ACHN (cell line): ENCODE results near the gene TMEM131L.
"Not testable (repeated sequence)": the region's sequence is repeated elsewhere in the genome, so short reads cannot be mapped to it uniquely, and the experiment has no call there.

ENCODE experiments used
- DNase-seq: peaks from one replicate; pipeline ENCODE4 v3.0.0-alpha.2; 2015
- in situ Hi-C: cut with HindIII; loops from 2 replicates; pipeline ENCODE4 v1.10.0; 2017; ENCODE audit warnings: low sequenced_read_pairs, low pct_ligation_motif_present, low pct_unique_long_range_greater_than_20kb

TMEM131L gene

GRCh38 chr4:153494562-153494961 lies 28.4 kb downstream of the TMEM131L start:
- no peak for DNase-seq
- in situ Hi-C loops = no loop called here

- in situ Hi-C loops = no loop called here
- no peak for DNase-seq
Measured at GRCh38 chr4:153495480-153496193, 29.5 kb downstream of the TMEM131L start.

DNA sequence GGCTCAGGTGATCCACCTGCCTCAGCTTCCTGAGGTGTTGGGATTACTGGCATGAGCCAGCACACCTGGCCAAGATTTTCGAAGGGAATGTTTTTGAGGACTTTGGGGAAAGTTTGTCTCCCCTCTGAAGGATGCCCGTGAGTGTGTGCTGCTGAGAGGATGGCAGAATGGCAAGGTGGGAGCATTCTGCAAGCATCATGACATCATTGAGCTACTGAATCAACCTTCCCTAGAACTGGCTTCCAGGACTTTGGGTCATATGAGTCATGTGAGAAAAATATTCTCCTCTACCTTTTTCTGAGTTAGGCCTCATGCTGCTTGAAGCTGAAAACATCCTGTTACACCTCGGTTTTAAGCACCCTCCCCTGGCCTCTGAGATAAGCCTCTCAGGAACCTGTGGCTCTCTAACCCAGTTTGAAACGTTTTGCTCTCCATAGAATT lies 31.0 kb downstream of the TMEM131L start:
- in situ Hi-C loops = no loop called here
- DNase-seq = no peak

GRCh38 chr4:153497988-153498967 lies 32.1 kb downstream of the TMEM131L start:
- in situ Hi-C loops = no loop called here

GRCh38 chr4:153499005-153499404 lies 32.8 kb downstream of the TMEM131L start:
- DNase-seq = no peak
- in situ Hi-C loops = no loop called here

More at GRCh38 chr4:153497988-153498967, 32.1 kb downstream of the TMEM131L start:
- DNase-seq = no peak

GRCh38 chr4:153501578-153501977 lies 35.4 kb downstream of the TMEM131L start:
- in situ Hi-C loops = no loop called here
- no peak for DNase-seq

- in situ Hi-C loops = no loop called here
Measured at GRCh38 chr4:153502584-153502983, 36.4 kb downstream of the TMEM131L start.

DNA sequence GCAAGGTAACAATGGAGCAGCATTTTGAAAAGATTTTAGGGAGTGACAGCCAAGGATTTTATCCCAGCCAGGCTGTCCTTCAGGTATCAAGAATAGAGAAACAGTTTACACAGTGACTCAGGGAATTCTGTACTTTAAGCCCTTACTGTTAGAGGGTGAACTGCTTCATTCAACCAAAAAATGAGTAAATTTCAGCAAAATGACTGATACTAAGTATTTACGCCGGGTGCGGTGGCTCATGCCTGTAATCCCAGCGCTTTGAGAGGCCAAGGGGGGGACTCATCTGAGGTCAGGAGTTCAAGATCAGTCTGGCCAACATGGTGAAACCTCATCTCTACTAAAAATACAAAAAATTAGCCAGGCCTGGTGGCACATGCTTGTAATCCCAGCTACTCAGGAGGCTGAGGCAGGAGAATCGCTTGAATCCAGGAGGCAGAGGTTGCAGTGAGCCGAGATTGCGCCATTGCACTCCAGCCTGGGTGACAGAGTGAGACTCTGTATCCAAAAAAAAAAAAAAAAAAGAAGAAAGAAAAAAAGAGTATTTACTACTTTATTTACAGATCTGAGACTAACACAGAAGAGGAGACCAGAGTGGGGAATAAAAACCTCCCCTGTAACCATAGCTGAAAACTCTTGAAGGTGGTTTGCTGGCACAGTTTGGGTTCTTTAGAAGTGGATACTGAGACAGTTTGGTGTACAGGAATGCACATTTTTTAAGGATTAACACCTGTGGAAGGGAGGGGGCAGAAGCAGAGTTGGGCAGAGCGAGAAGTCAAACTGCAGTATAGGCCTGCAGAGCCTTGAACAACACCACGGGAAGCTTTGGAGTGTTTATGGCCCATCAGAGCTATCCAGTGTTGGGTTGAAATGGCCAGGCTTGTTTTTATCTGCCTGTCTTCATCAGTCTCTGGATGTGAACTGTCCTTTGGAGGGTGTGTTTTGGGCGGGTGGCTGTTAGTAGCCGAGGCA lies 40.5 kb downstream of the TMEM131L start:
- in situ Hi-C loops = no loop called here
- DNase-seq = no peak

More at GRCh38 chr4:153502584-153502983, 36.4 kb downstream of the TMEM131L start:
- DNase-seq = no peak

DNA sequence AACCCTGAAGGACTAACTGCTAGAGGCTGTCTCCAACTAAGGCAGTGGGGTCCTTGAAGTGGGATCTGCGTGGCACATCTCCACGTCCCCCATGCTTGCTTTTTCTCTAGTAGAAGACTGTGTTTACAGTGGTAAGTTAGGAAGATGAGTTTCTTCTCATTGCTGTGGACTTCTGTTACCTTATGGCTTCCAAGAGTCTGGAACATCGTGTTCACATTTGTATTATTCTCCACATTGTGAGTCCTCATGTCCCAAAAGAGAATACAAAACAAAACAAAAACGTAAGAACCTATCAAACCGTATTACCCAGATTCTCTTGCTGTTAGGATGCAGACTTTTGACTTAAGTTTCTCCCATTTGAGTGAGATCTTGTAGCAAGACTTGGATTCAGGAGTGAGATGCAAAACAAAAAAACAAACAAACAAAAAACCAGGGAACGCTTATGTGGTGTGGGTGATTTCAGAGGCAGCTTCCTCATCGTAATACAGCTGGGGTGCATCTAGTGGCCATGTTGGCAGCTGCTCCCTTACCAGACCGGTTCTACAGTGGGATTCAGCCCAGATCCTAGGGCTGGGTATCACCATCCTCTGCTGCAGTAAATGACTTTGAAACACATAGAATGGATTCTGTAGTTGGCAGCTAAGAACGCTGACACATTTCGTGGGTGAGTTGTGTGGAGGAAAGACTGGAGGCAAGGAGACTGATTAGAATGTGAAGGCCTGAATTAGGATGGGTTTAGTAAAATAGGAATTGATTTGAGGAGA lies 41.3 kb downstream of the TMEM131L start:
- in situ Hi-C loops = no loop called here
- DNase-seq = no peak

DNA sequence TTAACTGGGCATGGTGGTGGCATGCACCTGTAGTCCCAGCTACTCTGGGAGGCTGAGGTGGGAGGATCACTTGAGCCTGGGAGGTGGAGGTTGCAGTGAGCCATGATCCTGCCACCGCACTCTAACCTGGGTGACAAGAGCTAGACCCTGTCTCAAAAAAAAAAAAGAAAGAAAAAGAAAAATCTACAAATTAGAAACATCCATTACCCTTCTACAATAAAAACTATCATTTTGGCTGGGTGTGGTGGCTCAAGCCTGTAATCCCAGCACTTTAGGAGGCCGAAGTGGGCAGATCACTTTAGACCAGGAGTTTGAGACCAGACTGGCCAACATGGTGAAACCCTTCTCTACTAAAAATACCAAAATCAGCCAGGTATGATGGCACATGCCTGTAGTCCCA lies 43.1 kb downstream of the TMEM131L start:
- DNase-seq, in situ Hi-C loops: not testable (repeated sequence)

GRCh38 chr4:153509724-153510123 lies 43.6 kb downstream of the TMEM131L start:
- DNase-seq = no peak
- in situ Hi-C loops = no loop called here

DNA sequence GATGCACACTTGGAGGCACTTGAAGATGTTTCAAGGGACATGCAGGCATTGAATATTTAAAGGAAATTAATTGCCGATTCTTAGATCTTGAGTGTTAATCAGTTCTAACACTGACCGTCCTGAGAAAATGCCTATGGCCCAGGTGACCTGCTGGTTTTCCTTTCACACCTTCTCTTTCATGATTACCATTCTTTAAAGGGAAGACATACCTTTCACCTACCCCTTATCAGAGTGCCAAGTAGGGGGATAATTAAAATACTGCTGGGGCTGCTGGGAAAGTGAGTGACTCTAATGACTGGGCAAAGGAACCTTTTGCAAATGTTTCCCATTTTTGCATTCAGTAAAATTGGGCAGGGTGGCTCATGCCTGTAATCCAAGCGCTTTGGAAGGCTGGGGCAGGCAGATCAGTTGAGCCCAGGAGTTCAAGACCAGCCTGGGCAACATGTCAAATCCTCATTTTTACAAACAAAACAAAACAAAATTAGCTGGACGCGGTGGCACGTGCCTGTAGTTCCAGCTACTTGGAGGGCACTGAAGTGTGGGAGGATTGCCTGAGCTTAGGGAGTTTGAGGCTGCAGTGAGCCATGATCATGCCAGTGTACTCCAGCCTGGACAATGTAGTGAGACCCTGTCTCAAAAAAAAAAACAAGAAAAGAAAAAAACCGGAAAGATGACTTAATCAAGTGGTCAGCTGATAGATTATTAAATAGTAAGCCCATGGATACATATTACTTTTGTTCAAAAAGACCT lies 44.3 kb downstream of the TMEM131L start:
- no peak for DNase-seq
- in situ Hi-C loops = no loop called here

DNA sequence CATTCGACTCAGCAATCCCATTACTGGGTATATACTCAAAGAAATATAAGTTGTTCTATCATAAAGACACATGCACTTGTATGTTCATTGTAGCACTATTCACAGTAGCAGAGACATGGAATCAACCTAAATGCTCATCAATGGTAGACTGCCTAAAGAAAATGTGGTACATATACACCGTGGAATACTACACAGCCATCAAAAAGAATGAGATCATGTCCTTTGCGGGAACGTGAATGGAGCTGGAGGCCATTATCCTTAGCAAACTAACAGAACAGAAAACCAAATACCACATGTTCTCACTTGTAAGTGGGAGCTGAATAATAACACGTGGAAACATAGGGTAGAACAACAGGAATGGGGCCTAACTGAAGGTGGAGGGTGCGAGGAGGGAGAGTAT lies 44.9 kb downstream of the TMEM131L start:
- no peak for DNase-seq
- in situ Hi-C loops = no loop called here

DNA sequence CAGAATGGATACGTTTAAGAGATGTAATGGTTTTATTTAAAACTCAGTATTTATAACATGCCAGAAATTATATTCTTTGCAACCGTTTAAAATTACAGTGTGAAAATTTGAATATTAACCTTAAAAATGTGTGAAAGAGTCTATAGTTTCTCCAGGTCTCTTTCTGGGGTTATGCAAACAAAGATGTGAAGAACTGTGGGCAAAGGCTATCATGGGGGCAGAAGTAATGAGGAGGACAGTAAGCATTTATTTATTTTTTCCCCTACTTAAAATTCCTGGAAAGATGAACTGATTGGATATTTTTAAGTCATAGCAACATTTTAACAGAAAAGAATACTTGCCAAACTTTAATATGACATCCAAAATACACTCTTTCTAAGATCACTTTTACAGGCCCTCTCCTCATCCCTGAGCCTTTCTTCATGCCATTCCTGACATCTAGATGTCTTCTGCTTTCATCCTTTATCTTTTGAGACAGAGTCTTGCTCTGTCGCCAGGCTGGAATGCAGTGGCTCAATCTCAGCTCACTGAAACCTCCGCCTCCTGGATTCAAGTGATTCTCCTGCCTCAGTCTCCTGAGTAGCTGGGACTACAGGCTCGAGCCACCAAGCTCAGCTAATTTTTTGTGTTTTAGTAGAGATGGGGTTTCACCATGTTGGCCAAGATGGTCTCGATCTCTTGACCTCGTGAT lies 46.1 kb downstream of the TMEM131L start:
- DNase-seq = no peak
- in situ Hi-C loops = no loop called here

DNA sequence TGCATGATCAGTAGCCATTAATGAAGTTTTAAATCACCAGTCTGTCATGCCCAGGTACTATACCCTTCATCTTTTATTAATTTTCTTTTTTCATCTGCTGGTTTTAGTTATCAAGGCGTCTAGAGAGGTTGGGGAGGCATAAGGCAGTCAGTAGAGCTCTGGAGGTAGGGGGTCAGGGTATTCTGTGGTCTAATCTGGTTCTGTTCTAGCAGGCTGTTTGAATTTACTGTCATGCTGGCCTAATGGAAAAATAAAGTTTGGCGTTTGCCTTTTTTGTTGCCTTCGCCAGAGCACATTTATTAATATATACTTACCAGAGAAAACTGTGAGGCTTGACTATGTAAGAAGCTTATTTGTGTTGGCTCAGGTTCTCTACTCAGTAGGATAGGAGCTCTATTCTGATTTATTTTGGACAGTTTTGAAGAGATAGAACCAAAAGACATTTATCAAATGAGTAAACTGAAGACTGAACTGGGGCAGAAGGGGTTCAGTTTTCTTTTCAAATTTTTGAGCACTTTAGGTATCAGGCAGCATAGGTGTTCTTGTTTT lies 46.9 kb downstream of the TMEM131L start:
- DNase-seq = no peak
- in situ Hi-C loops = no loop called here

- in situ Hi-C loops = no loop called here
- peak; percentile 30 for DNase-seq
Measured at GRCh38 chr4:153513596-153513995, 47.4 kb downstream of the TMEM131L start.
